DMS53 treated with DMSO at 0.1 percent for 48 hours (cell line): ENCODE measurements around the gene EPHA8.

ENCODE experiments used
- DNase-seq: peaks from one replicate; lab custom pipeline; 2025; ENCODE audit not compliant: unreplicated experiment; lab: John Stamatoyannopoulos, UW

EPHA8 gene

DNA sequence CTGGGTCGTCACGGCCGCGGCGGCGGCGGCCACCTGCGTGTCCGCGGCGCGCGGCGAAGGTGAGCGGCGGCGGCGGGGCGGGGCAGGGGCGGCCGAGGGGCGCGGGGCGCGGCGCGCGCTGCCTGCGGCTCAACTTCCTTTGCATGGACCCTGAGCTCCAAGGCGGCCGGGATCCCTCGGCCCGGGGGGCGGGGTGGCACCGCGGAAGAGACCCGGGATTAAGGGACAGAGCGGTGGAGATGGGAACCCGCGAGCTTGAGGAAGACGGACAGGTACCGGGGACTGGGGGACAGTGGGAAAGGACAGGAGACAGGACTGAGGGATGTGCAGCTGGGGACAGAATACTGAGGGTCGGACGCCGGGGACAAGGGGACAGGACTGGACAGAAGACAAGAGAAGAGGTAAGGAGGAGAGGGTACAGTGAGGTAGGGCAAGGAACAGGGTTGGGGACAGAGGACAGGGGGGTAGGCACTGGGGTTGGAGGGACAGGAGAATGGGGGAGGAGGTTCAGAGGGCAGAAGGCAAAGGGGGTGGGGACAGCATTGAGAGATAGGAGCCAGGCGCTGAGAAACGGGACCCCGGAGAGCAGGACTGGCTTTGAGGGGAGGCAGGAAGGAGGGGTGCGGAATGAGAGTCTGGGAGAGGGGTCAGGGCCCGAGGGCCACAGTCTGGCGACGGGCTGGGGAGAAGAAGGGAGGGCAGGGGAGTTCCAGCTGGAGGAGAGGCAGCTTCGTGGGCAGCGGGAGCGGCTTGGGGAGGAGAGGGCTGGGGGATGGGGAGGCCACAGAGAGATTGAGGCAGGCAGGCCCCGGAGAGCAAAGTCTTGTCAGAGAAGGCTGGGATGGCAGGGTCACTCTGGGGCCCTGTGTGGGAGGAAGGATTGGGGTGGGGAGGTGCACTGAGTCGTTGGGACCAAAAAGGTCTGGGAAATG lies 648 bp downstream of the EPHA8 start:
- no peak for DNase-seq

DNA sequence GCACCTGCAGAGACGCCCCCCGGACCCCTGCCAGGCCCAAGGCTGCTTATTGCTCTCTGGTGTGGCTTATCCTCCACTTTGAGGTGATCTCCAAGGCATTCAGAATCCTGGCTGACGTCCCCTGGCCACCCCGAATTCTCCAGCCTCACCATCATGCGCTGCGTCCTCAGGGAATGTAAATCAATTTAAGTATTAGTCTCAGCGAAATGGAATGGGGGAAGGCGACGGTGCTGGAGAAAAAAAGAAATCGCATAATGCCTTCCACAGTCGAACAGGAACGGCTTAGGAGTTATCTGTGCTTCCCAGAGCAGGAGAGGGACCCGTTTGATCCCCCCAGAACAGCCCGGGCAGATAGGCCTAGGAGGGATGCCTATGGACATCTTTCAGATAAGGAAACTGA lies 2.9 kb downstream of the EPHA8 start:
- no peak for DNase-seq

GRCh38 chr1:22567197-22567596 lies 3.9 kb downstream of the EPHA8 start:
- DNase-seq = no peak

DNA sequence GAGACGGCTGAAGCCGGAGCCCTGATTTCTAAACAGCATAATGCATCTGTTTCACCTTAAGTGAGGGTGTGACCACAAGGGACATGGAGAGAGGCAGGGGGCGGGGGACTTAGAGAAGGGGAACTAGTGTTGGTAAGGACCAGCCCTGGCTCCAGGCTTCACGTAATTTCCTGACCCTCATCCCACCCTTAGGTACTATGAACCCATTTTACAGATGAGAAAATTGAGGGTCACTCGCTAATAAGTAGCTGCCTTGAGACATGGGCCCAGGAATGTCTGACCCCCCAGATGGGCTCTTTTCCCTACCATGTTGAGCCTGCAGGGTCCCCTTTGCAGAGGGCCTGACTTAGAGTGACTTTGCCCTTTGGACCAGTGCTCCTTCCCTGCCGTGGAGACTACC lies 4.7 kb downstream of the EPHA8 start:
- no peak for DNase-seq

GRCh38 chr1:22569269-22569668 lies 6.0 kb downstream of the EPHA8 start:
- no peak for DNase-seq

DNA sequence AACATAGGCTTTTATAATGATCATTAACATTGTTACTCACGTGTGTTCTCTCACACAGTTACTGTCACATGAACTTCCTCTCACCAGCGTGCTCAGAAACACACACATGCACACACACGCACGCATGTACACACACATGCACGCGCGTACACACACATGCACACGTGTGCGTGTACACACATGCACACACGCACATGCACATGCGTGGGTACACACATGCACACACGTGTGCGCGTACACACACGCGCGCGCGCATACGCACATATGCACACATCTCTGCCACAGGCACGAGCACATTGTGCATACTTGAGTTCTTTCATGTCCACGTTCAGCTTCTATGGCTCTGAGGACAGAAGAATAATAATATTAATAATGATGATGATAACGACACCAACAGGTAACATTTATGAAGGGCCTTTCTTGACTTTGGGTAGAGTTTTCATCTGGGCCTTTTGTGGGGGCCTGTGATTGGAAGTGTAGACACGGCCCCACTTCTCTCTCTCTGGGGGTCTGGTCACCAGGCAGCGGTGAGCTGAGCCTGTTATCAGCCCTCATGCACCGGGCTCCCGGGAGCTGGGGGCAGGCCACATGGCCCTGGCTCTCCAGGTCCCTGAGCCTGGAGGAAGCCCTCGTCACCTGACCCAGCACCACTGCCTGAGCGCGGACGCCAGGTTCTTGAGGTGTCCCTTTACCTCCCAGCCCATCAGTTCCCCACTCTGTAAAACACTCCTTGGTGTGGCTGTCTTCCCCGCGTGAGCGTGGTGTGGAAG lies 7.0 kb downstream of the EPHA8 start:
- no peak for DNase-seq

DNA sequence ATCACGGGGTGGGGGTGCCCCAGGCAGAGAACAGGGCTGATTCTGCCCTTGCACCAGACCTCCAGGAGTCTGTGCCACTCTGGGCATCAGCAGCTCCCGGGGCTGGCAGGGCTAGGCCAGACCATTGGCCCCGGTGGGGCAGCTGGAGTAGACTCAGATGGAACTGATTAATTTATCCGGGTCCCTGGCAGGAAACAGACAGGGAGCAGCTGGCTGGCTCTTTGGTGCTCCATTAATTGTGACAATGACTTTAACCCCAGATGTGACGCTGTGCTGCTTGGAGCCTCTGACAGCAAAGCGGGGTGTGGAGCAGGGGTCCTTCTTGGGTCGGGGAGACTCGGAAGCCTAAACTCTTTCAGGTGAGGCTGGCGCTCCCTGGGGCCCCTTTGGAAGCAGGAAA lies 9.5 kb downstream of the EPHA8 start:
- DNase-seq = no peak

GRCh38 chr1:22573237-22573636 lies 9.9 kb downstream of the EPHA8 start:
- DNase-seq = no peak

DNA sequence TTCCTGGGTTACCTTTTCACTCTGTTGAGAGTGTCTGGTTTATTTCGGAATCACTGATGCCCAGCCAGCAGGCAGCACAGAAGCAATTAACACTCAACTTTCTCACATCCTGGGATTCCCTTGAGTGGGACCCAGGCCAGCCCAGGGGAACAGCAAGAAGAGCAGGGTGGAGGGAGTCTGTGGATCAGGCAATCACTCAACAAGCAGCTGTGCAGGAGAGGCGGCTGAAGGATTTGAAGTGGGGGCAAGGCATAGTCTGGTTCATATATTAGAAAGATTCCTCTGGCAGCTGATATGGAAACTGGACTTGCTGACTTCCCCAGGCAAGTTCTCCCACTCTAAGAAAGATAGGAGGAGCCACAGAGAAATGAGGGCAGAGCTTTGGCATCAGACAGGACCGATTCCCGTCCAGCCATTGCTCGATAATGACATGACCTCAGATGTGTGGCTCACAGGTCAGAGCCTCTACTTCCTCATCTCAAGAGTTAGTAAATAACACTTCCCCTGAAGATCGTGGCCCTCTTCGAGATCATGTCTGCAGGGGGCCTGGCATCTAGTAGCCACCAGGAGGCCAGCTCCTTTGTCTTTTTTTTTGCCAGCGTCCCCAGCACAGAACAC lies 12.4 kb downstream of the EPHA8 start:
- DNase-seq = no peak

GRCh38 chr1:22576150-22576544 lies 12.9 kb downstream of the EPHA8 start:
- no peak for DNase-seq

DNA sequence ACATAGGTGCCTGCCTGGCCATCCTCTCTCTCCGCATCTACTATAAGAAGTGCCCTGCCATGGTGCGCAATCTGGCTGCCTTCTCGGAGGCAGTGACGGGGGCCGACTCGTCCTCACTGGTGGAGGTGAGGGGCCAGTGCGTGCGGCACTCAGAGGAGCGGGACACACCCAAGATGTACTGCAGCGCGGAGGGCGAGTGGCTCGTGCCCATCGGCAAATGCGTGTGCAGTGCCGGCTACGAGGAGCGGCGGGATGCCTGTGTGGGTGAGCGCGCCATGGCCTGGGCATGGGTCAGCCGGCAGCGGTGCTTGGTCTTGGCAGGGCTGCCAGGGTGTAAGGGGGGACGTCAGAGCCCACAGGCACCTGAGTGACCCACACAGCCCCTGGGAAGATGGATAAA lies 13.3 kb downstream of the EPHA8 start:
- DNase-seq = no peak

GRCh38 chr1:22578732-22579361 lies 15.6 kb downstream of the EPHA8 start:
- DNase-seq = no peak

DNA sequence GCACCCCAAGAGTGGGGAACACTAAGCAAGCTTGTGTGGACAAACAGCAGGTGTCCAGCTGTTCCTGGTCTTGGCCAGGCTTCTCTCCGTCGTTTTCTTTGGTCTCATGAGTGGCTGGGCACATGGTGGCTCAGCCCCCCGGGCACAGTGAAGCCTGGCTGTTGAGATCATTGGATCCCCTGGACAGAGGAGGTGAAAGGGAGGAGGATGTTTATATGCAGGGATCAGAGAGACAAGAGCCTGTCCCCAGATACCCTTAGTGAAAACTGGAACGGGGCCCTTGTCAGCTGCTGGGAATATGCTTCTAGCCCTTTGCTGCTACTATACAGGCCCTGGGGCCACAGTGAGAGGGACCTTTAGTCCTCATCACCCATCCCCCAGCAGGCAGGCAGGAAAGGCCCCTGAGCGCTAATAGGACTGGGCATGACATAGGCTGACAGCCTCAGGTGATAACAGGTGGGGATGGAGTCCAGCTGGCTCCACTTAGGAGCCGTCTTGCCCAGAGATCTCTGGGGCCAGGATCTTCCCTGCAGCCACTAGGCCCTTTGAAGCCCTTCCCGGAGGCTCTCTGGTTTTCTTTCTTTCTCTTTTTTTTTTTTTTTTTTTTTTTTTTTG lies 16.4 kb downstream of the EPHA8 start:
- DNase-seq = no peak

- no peak for DNase-seq
These were observed 19.7 kb downstream of the EPHA8 start for GRCh38 chr1:22582661-22583635.

DNA sequence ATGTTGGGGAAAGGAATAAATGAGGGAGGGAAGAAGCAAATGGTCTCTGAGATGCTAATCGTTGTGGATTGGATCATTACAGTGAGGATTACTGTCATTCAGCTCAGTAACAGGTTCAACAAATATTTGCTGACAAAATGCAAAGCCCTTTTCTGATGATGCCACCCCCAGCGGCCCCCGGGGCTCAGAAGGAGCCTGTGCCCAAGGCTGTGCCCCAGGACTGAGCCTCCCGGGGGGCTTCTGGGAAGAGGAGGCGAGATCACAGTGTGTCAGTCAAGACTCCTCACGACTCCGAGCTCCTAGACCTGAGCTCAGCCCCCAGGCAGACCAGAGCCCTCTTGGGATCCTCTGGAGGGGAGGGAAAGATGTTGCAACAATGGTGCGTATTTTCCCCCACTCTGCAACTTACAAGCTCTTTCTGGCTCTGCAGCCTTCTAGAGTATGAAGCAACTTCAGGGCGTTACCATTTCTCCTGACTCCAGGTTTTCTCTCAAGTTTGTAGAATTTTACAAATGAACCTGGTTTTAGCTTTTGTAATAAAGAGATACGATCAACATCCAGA lies 20.8 kb downstream of the EPHA8 start:
- DNase-seq = no peak

GRCh38 chr1:22584970-22585369 lies 21.7 kb downstream of the EPHA8 start:
- DNase-seq = no peak

DNA sequence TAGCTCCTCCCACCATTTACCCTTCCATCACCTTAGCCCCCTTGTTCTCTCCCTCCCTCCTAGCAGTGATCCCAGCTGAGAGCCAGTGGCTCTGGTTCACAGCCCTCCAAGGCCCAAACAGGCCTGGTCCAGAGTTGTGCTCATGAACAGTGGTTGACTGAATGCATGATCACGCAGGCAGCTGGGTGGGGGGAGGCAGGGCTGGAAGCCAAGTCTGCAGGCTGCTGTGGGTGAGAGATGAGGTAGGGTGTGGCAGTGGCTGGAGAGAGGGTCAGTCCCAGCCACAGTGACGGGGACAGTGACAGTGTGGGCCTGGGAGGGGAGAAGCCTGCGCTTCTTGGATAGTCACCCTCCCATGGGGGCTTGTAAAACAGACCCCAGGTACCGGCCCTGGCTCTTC lies 22.2 kb downstream of the EPHA8 start:
- DNase-seq = no peak

GRCh38 chr1:22586356-22587130 lies 23.3 kb downstream of the EPHA8 start:
- DNase-seq = no peak

DNA sequence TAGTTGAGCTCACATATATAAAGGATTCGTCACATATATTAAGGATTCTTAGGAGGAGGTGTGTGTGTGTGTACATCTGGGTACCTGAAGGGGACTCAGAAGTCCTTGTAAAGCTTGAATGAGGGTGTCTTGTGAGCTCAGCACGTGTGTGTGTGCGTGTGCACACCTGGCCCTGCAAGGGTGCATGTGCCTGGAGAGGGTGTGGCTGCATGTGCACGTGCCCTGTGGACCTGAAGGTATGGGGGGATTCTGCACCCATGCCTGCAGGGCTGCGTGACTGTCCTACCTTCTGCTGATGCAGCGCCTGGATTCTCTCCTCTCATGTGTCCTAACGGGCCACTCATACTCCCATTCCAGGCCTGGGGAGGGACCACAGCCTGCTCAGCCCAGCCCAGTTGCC lies 24.0 kb downstream of the EPHA8 start:
- DNase-seq = no peak
